SH-SY5Y (cell line): ENCODE results near the gene MTA2.

ENCODE experiments used
- GATA2 ChIP-seq: IDR thresholded peaks from 2 replicates; pipeline ENCODE4 v1.6.1; 2011; ENCODE audit warnings: mild to moderate bottlenecking, low read depth, low read length
- GATA3 ChIP-seq: IDR thresholded peaks from 2 replicates; pipeline ENCODE4 v1.6.1; 2011; ENCODE audit warnings: low read depth, mild to moderate bottlenecking, low read length, moderate library complexity

DNA sequence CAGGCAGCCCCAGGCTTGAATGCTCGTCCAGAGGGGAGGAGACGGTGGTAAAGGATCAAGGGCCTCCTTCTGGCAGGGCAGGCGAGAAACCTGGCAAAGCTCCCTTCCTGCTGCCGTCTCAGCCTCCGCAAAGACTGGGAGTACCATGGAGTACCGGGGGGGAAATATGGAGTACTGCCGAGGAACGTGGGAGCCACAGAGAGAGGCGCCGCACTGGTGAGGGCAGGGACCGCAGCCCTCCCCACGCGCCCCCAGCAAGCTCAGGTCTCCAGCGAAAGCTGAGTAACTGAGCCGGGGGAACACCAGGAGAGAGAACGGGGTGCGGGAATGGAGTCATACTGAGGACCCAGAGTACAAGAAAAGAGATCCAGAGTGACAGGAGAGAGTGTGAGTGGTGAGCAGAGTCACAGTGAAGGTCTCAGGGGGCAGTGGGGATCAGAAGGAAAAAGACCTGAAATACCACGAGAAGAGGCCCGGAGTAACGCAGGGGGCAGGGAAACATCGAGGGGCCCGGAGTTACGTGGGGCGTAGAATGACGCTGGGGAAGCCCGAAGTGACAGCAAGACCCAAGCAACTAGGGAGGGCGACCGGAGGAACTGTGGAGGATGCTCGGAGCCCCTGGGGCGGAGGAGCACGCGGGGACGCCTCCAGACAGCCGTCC is 10.2 kb upstream of the MTA2 start:
- no peak for TF ChIP-seq GATA3
- TF ChIP-seq GATA2 = no peak
